Colonic mucosa (tissue), 4 donors: ENCODE data around the gene CD82. TPM values are rescaled to one million over a fixed set of nuclear protein-coding genes. Genes with fewer than 3 reads are reported as not detected.

Experiments
- DNase-seq: peaks from one replicate; pipeline ENCODE4 v3.0.0-alpha.2; 2020
- H3K27ac ChIP-seq: fragments of 200-600 bp; one replicate; pipeline ENCODE4 v1.8.0; 2021
- H3K27me3 ChIP-seq: fragments of 200-600 bp; one replicate; pipeline ENCODE4 v1.8.0; 2021
- H3K36me3 ChIP-seq: fragments of 200-600 bp; one replicate; pipeline ENCODE4 v1.8.0; 2021
- H3K4me1 ChIP-seq: fragments of 200-600 bp; one replicate; pipeline ENCODE4 v1.8.0; 2021; ENCODE audit warnings: mild to moderate bottlenecking
- H3K4me3 ChIP-seq: fragments of 200-600 bp; one replicate; pipeline ENCODE4 v1.8.0; 2021
- H3K9ac ChIP-seq, 2 donors: one replicate each; pipeline ENCODE4 v1.7.0; 2013; ENCODE audit warnings: control low read depth in 2 of 2, low read depth in 2 of 2, low read length in 2 of 2
- H3K9me3 ChIP-seq: fragments of 200-600 bp; one replicate; pipeline ENCODE4 v1.8.0; 2021
- intact Hi-C: fragments of 100-400 bp; cut with DNase I; formaldehyde crosslinking; loops from one replicate; pipeline ENCODE4 v1.14.1; 2022
- total RNA-seq, 2 donors: library from RNA; stranded (reverse); fragmentation: NEBNext Ultra II Directional in 1 of 2; extraction: Animal tissue kit (Norgen Biotek cat#: 25700) in 1 of 2; gene quantifications; one replicate each; pipeline ENCODE4 v1.2.1, GENCODE V29; 2021
- TF ChIP-seq, protein P1 (sequence below): fragments of 200-600 bp; IDR thresholded peaks from one replicate; pipeline ENCODE4 v1.8.0; 2022; ENCODE audit warnings: antibody characterized with exemption, mild to moderate bottlenecking
- donor health status: healthy.
- donor health status: DM: no; HTN: no; CAD: no.
- donor health status: DM: no; HTN: no; CAD: no.

CD82 gene
- total RNA-seq, 2 donors from 2014 or later: 36.2 to 41.6 TPM

GRCh38 chr11:44617671-44618461 is 52.4 kb downstream of the CD82 start:
- intact Hi-C loops: loop anchor here (2.0 to 10.0 kb wide), 2 partner anchors 61 to 313 kb away; no protein-coding TSS in a partner anchor
- Histone ChIP-seq H3K27me3 (no peaks in the 10 kb centered on the region), H3K9ac (no peak overlapping the region), H3K36me3 (no peaks in the 10 kb centered on the region), H3K4me3 (no peak overlapping the region), H3K4me1 (no peaks in the 10 kb centered on the region), H3K9me3 (no peaks in the 10 kb centered on the region), H3K27ac (no peak overlapping the region)
- TF ChIP-seq, protein P1, sequence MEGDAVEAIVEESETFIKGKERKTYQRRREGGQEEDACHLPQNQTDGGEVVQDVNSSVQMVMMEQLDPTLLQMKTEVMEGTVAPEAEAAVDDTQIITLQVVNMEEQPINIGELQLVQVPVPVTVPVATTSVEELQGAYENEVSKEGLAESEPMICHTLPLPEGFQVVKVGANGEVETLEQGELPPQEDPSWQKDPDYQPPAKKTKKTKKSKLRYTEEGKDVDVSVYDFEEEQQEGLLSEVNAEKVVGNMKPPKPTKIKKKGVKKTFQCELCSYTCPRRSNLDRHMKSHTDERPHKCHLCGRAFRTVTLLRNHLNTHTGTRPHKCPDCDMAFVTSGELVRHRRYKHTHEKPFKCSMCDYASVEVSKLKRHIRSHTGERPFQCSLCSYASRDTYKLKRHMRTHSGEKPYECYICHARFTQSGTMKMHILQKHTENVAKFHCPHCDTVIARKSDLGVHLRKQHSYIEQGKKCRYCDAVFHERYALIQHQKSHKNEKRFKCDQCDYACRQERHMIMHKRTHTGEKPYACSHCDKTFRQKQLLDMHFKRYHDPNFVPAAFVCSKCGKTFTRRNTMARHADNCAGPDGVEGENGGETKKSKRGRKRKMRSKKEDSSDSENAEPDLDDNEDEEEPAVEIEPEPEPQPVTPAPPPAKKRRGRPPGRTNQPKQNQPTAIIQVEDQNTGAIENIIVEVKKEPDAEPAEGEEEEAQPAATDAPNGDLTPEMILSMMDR: no peak
- DNase-seq: no peak

DNA sequence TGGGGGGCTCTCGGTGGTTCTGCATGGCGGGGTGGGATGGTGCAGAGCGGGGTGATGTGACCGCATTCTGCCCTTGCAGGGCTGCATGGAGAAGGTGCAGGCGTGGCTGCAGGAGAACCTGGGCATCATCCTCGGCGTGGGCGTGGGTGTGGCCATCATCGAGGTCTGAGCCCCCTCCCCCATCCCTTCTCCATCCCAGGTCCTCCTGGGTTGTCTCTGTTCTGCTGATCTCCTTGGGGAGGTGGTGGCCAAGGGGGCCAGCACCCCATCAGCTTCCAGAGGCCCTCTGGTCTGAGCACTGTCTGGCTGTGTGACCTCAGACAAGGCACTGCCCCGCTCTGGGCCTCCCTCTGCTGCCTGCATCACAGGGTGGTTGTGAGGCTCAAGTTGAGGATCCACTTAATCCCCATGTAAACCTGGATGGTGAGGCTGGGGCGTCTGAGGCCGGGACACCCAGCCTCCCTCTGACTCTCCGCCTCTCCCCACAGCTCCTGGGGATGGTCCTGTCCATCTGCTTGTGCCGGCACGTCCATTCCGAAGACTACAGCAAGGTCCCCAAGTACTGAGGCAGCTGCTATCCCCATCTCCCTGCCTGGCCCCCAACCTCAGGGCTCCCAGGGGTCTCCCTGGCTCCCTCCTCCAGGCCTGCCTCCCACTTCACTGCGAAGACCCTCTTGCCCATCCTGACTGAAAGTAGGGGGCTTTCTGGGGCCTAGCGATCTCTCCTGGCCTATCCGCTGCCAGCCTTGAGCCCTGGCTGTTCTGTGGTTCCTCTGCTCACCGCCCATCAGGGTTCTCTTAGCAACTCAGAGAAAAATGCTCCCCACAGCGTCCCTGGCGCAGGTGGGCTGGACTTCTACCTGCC is 53.3 kb downstream of the CD82 start:
- Histone ChIP-seq H3K27me3 (no peaks in the 10 kb centered on the region), H3K9ac (no peak overlapping the region), H3K27ac (no peak overlapping the region), H3K4me1 (no peaks in the 10 kb centered on the region), H3K9me3 (no peaks in the 10 kb centered on the region), H3K36me3 (no peaks in the 10 kb centered on the region), H3K4me3 (no peak overlapping the region)
- no peak for DNase-seq
- TF ChIP-seq, protein P1: no peak
- intact Hi-C loops: loop anchor here (10.0 kb wide), 1 partner anchor 314 kb away; no protein-coding TSS in a partner anchor

DNA sequence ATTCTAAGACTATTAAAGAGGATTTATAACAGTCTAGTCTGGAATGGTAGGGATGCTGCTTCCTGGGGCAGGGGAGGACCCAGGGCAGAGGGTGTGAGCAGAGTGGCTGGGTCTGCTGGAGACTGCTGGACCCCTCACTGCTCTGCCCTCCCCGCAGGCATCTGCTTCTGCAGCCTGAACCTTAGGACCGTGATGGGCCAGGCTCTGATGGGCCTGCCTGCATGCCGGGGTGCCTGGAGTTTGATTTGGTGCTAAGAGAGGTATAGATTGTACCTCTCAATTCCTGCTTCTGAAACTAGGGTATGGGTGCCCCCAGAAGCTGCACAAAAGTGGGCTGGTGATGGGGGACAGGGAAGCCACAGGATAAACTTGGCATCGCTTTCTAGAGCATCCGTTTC is 54.9 kb downstream of the CD82 start:
- Histone ChIP-seq H3K4me1 (no peaks in the 10 kb centered on the region), H3K36me3 (no peaks in the 10 kb centered on the region), H3K9me3 (no peaks in the 10 kb centered on the region), H3K27ac (no peak overlapping the region), H3K4me3 (no peak overlapping the region), H3K27me3 (no peaks in the 10 kb centered on the region), H3K9ac (no peak overlapping the region)
- DNase-seq: peak; percentile 8
- TF ChIP-seq, protein P1: no peak
- intact Hi-C loops: loop anchor here (2.0 to 10.0 kb wide), 4 partner anchors 104 to 290 kb away; partner anchors contain the start of gene TSPAN18

DNA sequence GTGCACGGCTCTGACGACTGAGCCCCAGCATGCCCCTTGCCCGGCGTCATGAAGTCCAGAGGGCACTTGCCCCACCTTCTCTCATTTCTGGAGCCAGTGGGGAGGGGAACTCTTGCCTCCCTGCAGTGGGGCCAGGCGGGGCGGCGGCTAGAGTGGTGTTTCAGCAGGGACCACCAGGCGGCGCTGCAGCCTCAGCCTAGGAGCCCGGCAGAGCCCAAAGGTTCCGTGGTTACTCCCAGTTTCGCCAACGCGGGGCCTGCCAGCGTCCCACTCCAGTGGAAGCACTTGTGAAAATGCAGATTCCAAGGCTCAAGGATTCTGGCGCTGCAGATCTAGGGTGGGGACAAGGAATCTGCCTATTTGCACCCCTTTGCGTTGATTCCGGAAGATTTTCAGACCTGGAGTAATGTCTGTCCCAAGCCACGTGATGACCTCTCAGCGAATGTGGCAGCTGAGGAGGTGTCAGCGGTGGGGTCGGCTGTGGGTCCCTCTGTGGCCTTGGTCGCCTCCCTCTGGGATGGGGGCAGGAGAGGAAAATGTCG is 55.7 kb downstream of the CD82 start:
- Histone ChIP-seq H3K9me3 (no peaks in the 10 kb centered on the region), H3K4me1 (no peaks in the 10 kb centered on the region), H3K27ac (no peak overlapping the region), H3K36me3 (no peaks in the 10 kb centered on the region), H3K9ac (no peak overlapping the region), H3K27me3 (no peaks in the 10 kb centered on the region), H3K4me3 (peak overlapping the region; percentile 17)
- TF ChIP-seq, protein P1: peak; percentile 96
- DNase-seq: peak; percentile 74
- intact Hi-C loops: loop anchor here (2.0 to 10.0 kb wide), 4 partner anchors 104 to 290 kb away; partner anchors contain the start of gene TSPAN18

DNA sequence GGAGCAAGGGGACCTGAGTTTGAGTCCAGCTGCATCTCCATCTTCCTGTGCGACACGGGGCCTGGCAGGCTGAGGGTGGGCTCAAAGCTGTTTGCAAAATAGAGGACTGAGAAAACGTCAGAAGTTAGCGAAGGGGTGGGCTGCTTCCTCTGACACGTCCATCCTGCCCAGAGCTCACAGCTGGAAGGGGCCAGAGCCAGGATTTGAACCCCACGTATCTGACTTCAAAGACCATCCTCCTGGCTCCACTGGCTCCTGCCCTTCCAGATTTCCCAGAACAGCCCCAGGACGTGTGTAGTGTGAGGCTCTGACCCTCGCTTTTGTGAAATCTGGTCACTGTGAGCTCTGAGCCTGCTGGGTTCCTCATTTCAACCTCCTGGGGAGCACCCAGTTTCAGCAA is 56.3 kb downstream of the CD82 start:
- Histone ChIP-seq H3K9me3 (no peaks in the 10 kb centered on the region), H3K27ac (no peak overlapping the region), H3K4me3 (no peak overlapping the region), H3K36me3 (no peaks in the 10 kb centered on the region), H3K27me3 (no peaks in the 10 kb centered on the region), H3K9ac (no peak overlapping the region), H3K4me1 (no peaks in the 10 kb centered on the region)
- no peak for DNase-seq
- intact Hi-C loops: loop anchor here (2.0 to 10.0 kb wide), 4 partner anchors 103 to 289 kb away; partner anchors contain the start of gene TSPAN18
- TF ChIP-seq, protein P1: no peak
